Heart right ventricle (tissue), 16 donors: ENCODE measurements around the gene ZSCAN22. TPM values are rescaled to one million over a fixed set of nuclear protein-coding genes. Genes with fewer than 3 reads are reported as not detected.
"Not testable (repeated sequence)": the region's sequence is repeated elsewhere in the genome, so short reads cannot be mapped to it uniquely, and the experiment has no call there.

Experiments
- ATAC-seq, 8 donors: fragments of 200-7000 bp; cut with Tn5 transposase; one replicate each; pipeline ENCODE4 v1.9.1; 2020; ENCODE audit warnings: mild to moderate bottlenecking in 8 of 8, moderate library complexity in 8 of 8, moderate number of reproducible peaks in 1 of 8
- DNase-seq, 2 donors: peaks; one replicate each; pipeline ENCODE4 v3.0.0-alpha.2; 2020
- H3K27ac ChIP-seq, 10 donors: fragments of 200-600 bp; sonication (generic) in 2 of 10; one replicate each; pipeline versions ENCODE4 v1.5.0 to v1.8.0; 2020 to 2022; ENCODE audit warnings: mild to moderate bottlenecking in 3 of 10
- H3K27me3 ChIP-seq, 7 donors: fragments of 200-600 bp; one replicate each; pipeline ENCODE4 v1.8.0; 2021 to 2022; ENCODE audit warnings: mild to moderate bottlenecking in 2 of 7
- H3K36me3 ChIP-seq, 9 donors: fragments of 200-600 bp; sonication (generic) in 1 of 9; one replicate each; pipeline versions ENCODE4 v1.5.0 to v1.8.0; 2020 to 2022; ENCODE audit warnings: mild to moderate bottlenecking in 2 of 9
- H3K4me1 ChIP-seq, 9 donors: fragments of 200-600 bp; sonication (generic) in 1 of 9; one replicate each; pipeline versions ENCODE4 v1.5.0 to v1.8.0; 2020 to 2022; ENCODE audit warnings: mild to moderate bottlenecking in 4 of 9
- H3K4me3 ChIP-seq, 10 donors: fragments of 200-600 bp; sonication (generic) in 2 of 10; one replicate each; pipeline versions ENCODE4 v1.5.0 to v1.8.0; 2020 to 2022; ENCODE audit warnings: mild to moderate bottlenecking in 7 of 10, moderate library complexity in 2 of 10
- H3K9me3 ChIP-seq, 11 donors: fragments of 200-600 bp in 10 of 11; sonication (generic) in 2 of 11; one replicate each; pipeline versions ENCODE4 v1.5.0 to v1.8.0; 2013 to 2022; ENCODE audit warnings: mild to moderate bottlenecking in 2 of 11, control low read depth in 1 of 11, moderate library complexity in 1 of 11
- CTCF ChIP-seq, 9 donors: fragments of 200-600 bp; sonication (generic) in 2 of 9; IDR thresholded peaks; one replicate each; pipeline versions ENCODE4 v1.5.0 to v1.8.0; 2021 to 2022; ENCODE audit warnings: antibody characterized with exemption in 9 of 9, mild to moderate bottlenecking in 5 of 9, moderate library complexity in 1 of 9
- WGBS, 2 donors: extraction: QIAGEN DNeasy Blood & Tissue Kit; methylation state at CpG; one replicate each; pipeline ENCODE4 v1.1.7; 2013; ENCODE audit warnings: inconsistent platforms in 1 of 2; 5-methylcytosine and 5-hydroxymethylcytosine counted together
- intact Hi-C, 10 donors: fragments of 100-400 bp; cut with DNase I; formaldehyde crosslinking; loops; one replicate each; pipeline versions ENCODE4 v1.11.1 to v1.14.2; 2022
- polyA plus RNA-seq, 2 donors: library from polyadenylated mRNA; stranded (reverse); fragments of 200-250 nt; gene quantifications; one replicate each; pipeline ENCODE4 v1.2.3, GENCODE V29; 2013
- total RNA-seq, 10 donors: library from RNA; stranded (reverse); fragmentation: NEBNext Ultra II Directional in 3 of 10; extraction: Animal tissue kit (Norgen Biotek cat#: 25700) in 3 of 10; gene quantifications; one replicate each; pipeline versions ENCODE4 v1.2.1 to v1.2.4, GENCODE V29; 2021 to 2023
- donor health status: Arrhythmogenic right ventricular cardiomyopathy.
- donor health status: ischemic (EF 13 %, LVEDD 7.1; RV severe dilation, severe dysfunction).
- donor health status: healthy with polysubstance abuse.
- donor health status: DM: no; HTN: yes; CAD: no.
- donor health status: DM: no; HTN: no; CAD: no.
- donor health status: ischemic (EF 25% LVEDD 6.9; RV normal size, moderate dysfunction).
- donor health status: ischemic (EF 25% LVEDD 5.7; RV mildly dilated, moderate dysfunction).
- donor health status: healthy.
- donor health status: DM: yes; HTN: yes; CAD: no.
- donor health status: Ischemic cardiomyopathy.
- donor health status: ischemic (EF 35%, LVEDD 5.7; RV mildly dilated, moderate dysfunction).
- donor health status: nonischemic (EF 11% LVEDD 7.7; RV severe dilation, severe dysfunction).
- donor health status: DM: yes; HTN: yes; CAD: no.
- donor health status: PGD.
- donor health status: ischemic (EF 29% LVEDD 5.4; RV normal size, mild dysfunction).
- donor health status: nonischemic (EF 23%, LVEDD 6.1; RV moderate dilation, normal function).

The ZSCAN22 gene
- total and polyA plus RNA-seq, 12 donors, result 0.80 to 2.1 (median 1.4) TPM

- Histone ChIP-seq H3K4me3 (peak within 1 kb of the TSS; percentile 50 to 97 (median 76)), H3K36me3 (peaks cover 0 to 55% (median 22%) of the 10 kb centered on the region in 9 donors), H3K4me1 (peaks cover 3 to 24% (median 18%) of the 10 kb centered on the region in 9 donors), H3K27ac (peak within 1 kb of the TSS; percentile 60 to 96 (median 91)), H3K9me3 (peaks cover 0 to 15% (median 0%) of the 10 kb centered on the region in 11 donors), H3K27me3 (no peaks in the 10 kb centered on the region)
- 1% methylated on average over 55 of the region's 55 CpGs for WGBS, 2 donors
- DNase-seq (peak; percentile 94 to 95), ATAC-seq (peak; percentile 99 to 100 (median 100))
- TF ChIP-seq CTCF (IDR thresholded peaks at IDR 0.05), result peak in 6 of 9 donors; percentile 12 to 27 (median 17)
- intact Hi-C loops, result loop anchor here in 3 of 10 donors (1.0 to 10.0 kb wide), 5 partner anchors 58 to 122 kb away; partner anchors contain the start of genes ZNF274 (in 2 of the 3), ZNF497 (in 1 of the 3) and ZNF544 (in 1 of the 3)
Measured at GRCh38 chr19:58305065-58305931, 21.5 kb upstream of the ZSCAN22 start, which contains the start of gene ERVK3-1. Gene ERVK3-1 (plus strand): TSS chr19:58305377. CDS start chr19:58312169, 6,792 bp downstream.

GRCh38 chr19:58305932-58306323 lies 20.9 kb upstream of the ZSCAN22 start:
- Histone ChIP-seq H3K27me3 (no peaks in the 10 kb centered on the region), H3K4me3 (peak overlapping the region; percentile 50 to 97 (median 76)), H3K36me3 (peaks cover 0 to 48% (median 15%) of the 10 kb centered on the region in 9 donors), H3K9me3 (peaks cover 0 to 14% (median 0%) of the 10 kb centered on the region in 11 donors), H3K27ac (peak overlapping the region in 9 of 10 donors; percentile 79 to 96 (median 91)), H3K4me1 (peaks cover 3 to 28% (median 20%) of the 10 kb centered on the region in 9 donors)
- intact Hi-C loops, result loop anchor here in 3 of 10 donors (1.0 to 10.0 kb wide), 5 partner anchors 57 to 123 kb away; partner anchors contain the start of genes ZNF274 (in 2 of the 3), ZNF497 (in 1 of the 3) and ZNF544 (in 1 of the 3)
- 68 to 74% methylated on average over 12 of the region's 12 CpGs for WGBS, 2 donors
- no peak for DNase-seq
- TF ChIP-seq CTCF (IDR thresholded peaks at IDR 0.05), result no peak
- no peak for ATAC-seq

- Histone ChIP-seq H3K9me3 (peaks cover 0 to 7% (median 0%) of the 10 kb centered on the region in 11 donors), H3K36me3 (peaks cover 0 to 60% (median 29%) of the 10 kb centered on the region in 9 donors), H3K4me3 (no peak overlapping the region), H3K27ac (no peak overlapping the region), H3K4me1 (peaks cover 3 to 28% (median 20%) of the 10 kb centered on the region in 9 donors), H3K27me3 (no peaks in the 10 kb centered on the region)
- 85 to 86% methylated on average over 4 of the region's 4 CpGs for WGBS, 2 donors
- ATAC-seq, result no peak
- DNase-seq, result no peak
- intact Hi-C loops, result loop anchor here in 2 of 10 donors (10.0 kb wide), 2 partner anchors 73 to 123 kb away; partner anchors contain the start of gene ZNF274 (in 1 of the 2)
- TF ChIP-seq CTCF (IDR thresholded peaks at IDR 0.05), result no peak
Measured at GRCh38 chr19:58307736-58308135, 19.1 kb upstream of the ZSCAN22 start.

- not testable (repeated sequence) for H3K27ac ChIP-seq, H3K9me3 ChIP-seq, H3K4me3 ChIP-seq, H3K27me3 ChIP-seq
- DNase-seq, result peak; percentile 41 to 51
- Histone ChIP-seq H3K4me1 (peaks cover 3 to 27% (median 14%) of the 10 kb centered on the region in 9 donors), H3K36me3 (peaks cover 0 to 89% (median 53%) of the 10 kb centered on the region in 9 donors)
- intact Hi-C loops, result loop anchor here in 1 of 10 donors (10.0 kb wide), 1 partner anchor 126 kb away; the partner anchor contains the start of gene ZNF274
- WGBS, 2 donors, result 39 to 48% methylated on average over 12 to 13 of the region's 13 CpGs
- peak; percentile 22 to 71 (median 62) for TF ChIP-seq CTCF (IDR thresholded peaks at IDR 0.05)
- peak in 4 of 8 donors; percentile 41 to 61 (median 53) for ATAC-seq
Measured at GRCh38 chr19:58310685-58311084, 16.1 kb upstream of the ZSCAN22 start.
